ENCODE measurements around the gene DPY30.
A peak's percentile ranks its signal among the peaks of the same experiment; 100 is the strongest.
"Not testable (repeated sequence)": the region's sequence is repeated elsewhere in the genome, so short reads cannot be mapped to it uniquely, and the experiment has no call there.

DPY30 gene

GRCh38 chr2:32010670-32011484 lies 28.7 kb downstream of the DPY30 start, which contains the start of gene MEMO1:
Gene MEMO1, minus strand, starts transcription at chr2:32011008. Its CDS starts 761 bp downstream, at chr2:32010247.
- Histone ChIP-seq H3K4me3 (ENCODE audit: low read length) (peak within 1 kb of the TSS; percentile 98), H3K9me2 (replicated peaks; ENCODE audit: control insufficient read depth, low read length) (no peaks in the 10 kb centered on the region), H3K79me2 (ENCODE audit: control insufficient read depth, low read length) (peaks cover 48% of the 10 kb centered on the region), H3K4me1 (ENCODE audit: control insufficient read depth, low read length) (peaks cover 34% of the 10 kb centered on the region), H3K9me3 (ENCODE audit: control insufficient read depth, insufficient read depth, low read length) (no peaks in the 10 kb centered on the region), H3F3A (ENCODE audit: control insufficient read depth, insufficient read depth) (peaks cover 8% of the 10 kb centered on the region), H3K36me3 (ENCODE audit: control insufficient read depth, low read length) (peaks cover 15% of the 10 kb centered on the region; the same call in 1 of the 2 replicates), H4K20me1 (ENCODE audit: control insufficient read depth, insufficient read depth, low read depth, low read length) (peaks cover 19% of the 10 kb centered on the region), H3K27ac (ENCODE audit: low read depth, low read length) (peak within 1 kb of the TSS; percentile 93), H3K4me2 (ENCODE audit: low read length) (peak within 1 kb of the TSS; percentile 97), H3K27me3 (ENCODE audit: control insufficient read depth, low read length) (no peaks in the 10 kb centered on the region)
- TF ChIP-seq CTCF (IDR thresholded peaks at IDR 0.05; ENCODE audit: low read depth, low read length, poor library complexity, severe bottlenecking) (no peak), EZH2phosphoT487 (IDR thresholded peaks at IDR 0.05; ENCODE audit: borderline replicate concordance, low read length) (no peak)

GRCh38 chr2:32010280-32010669 lies 29.3 kb downstream of the DPY30 start:
- Histone ChIP-seq H4K20me1 (ENCODE audit: control insufficient read depth, insufficient read depth, low read depth, low read length) (peaks cover 24% of the 10 kb centered on the region), H3K27ac (ENCODE audit: low read depth, low read length) (peak overlapping the region; percentile 93), H3K4me1 (ENCODE audit: control insufficient read depth, low read length) (peaks cover 38% of the 10 kb centered on the region), H3K36me3 (ENCODE audit: control insufficient read depth, low read length) (peaks cover 21% of the 10 kb centered on the region; the same call in 1 of the 2 replicates), H3K4me3 (ENCODE audit: low read length) (peak overlapping the region; percentile 59), H3K79me2 (ENCODE audit: control insufficient read depth, low read length) (peaks cover 54% of the 10 kb centered on the region)
- not testable (repeated sequence) for H3F3A ChIP-seq (ENCODE audit: control insufficient read depth, insufficient read depth); H3K9me2 ChIP-seq (replicated peaks; ENCODE audit: control insufficient read depth, low read length); H3K27me3 ChIP-seq (ENCODE audit: control insufficient read depth, low read length); H3K9me3 ChIP-seq (ENCODE audit: control insufficient read depth, insufficient read depth, low read length); H3K4me2 ChIP-seq (ENCODE audit: low read length)

- peak overlapping the region; percentile 97 for H3K4me2 ChIP-seq (ENCODE audit: low read length)
- peaks cover 24% of the 10 kb centered on the region for H4K20me1 ChIP-seq (ENCODE audit: control insufficient read depth, insufficient read depth, low read depth, low read length)
- H3K4me3 ChIP-seq (ENCODE audit: low read length): peak overlapping the region; percentile 98
- H3K36me3 ChIP-seq (ENCODE audit: control insufficient read depth, low read length): peaks cover 22% of the 10 kb centered on the region; the same call in 1 of the 2 replicates
- peaks cover 6% of the 10 kb centered on the region for H3F3A ChIP-seq (ENCODE audit: control insufficient read depth, insufficient read depth)
- H3K27ac ChIP-seq (ENCODE audit: low read depth, low read length): peak overlapping the region; percentile 93
- H3K9me2 ChIP-seq (replicated peaks; ENCODE audit: control insufficient read depth, low read length): no peaks in the 10 kb centered on the region
- no peak for TF ChIP-seq EZH2phosphoT487 (IDR thresholded peaks at IDR 0.05; ENCODE audit: borderline replicate concordance, low read length)
- TF ChIP-seq CTCF (IDR thresholded peaks at IDR 0.05; ENCODE audit: low read depth, low read length, poor library complexity, severe bottlenecking): no peak
- peaks cover 60% of the 10 kb centered on the region for H3K79me2 ChIP-seq (ENCODE audit: control insufficient read depth, low read length)
- H3K27me3 ChIP-seq (ENCODE audit: control insufficient read depth, low read length): no peaks in the 10 kb centered on the region
- no peaks in the 10 kb centered on the region for H3K9me3 ChIP-seq (ENCODE audit: control insufficient read depth, insufficient read depth, low read length)
- H3K4me1 ChIP-seq (ENCODE audit: control insufficient read depth, low read length): peaks cover 38% of the 10 kb centered on the region
These were observed 29.9 kb downstream of the DPY30 start for GRCh38 chr2:32009516-32010256.

Data from DOHH2 (cell line).